ENCODE data around the gene S1PR3. TPM values are rescaled to one million over a fixed set of nuclear protein-coding genes. Genes with fewer than 3 reads are reported as not detected.
A peak's percentile ranks its signal among the peaks of the same experiment; 100 is the strongest.

S1PR3 gene
- total RNA-seq, 1 experiment from 2014 or later = 42.9 TPM

DNA sequence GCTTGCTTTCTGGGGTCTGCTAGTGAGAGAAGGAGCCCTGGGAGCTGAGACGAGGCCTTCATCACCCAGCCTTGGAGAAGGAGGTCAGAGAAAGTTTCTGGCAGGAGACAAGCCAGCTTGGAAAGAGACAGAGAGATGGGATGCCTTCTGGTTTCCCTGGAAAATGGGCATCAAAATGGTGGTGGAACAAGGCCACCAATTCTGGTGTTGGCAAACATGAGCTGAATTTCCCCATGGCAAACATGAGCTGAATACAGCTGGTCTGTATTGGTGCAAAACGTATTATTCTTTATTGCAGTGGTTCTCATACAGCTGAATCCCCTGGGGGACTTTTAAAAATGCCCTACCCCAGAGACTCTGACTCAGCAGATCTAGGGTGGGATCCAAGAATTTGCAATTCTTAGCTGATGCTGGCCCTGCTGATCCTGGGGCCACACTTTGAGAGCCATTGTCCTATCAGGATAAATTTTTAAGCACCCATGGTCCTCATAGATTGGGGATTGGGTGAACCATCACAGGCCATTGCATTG lies 39.1 kb upstream of the S1PR3 start:
- no peak overlapping the region for H3K4me3 ChIP-seq (ENCODE audit: low read depth, low read length, poor library complexity, severe bottlenecking)
- no peaks in the 10 kb centered on the region for H3K36me3 ChIP-seq (ENCODE audit: insufficient read depth, low read length, poor library complexity, severe bottlenecking)
- ChIA-PET CTCF (no interaction called here), POLR2A (ENCODE audit: low non-redundant PET) (no interaction called here)
- H3K9me3 ChIP-seq (ENCODE audit: low read depth, low read length, poor library complexity, severe bottlenecking) = no peaks in the 10 kb centered on the region
- no peaks in the 10 kb centered on the region for H3K27me3 ChIP-seq (replicated peaks; ENCODE audit: insufficient read depth, low read depth, low read length, poor library complexity)
- no TSS peak for BruUV-seq (replicated peaks)
- TF ChIP-seq EZH2 (IDR thresholded peaks at IDR 0.05; ENCODE audit: borderline replicate concordance, low read depth, low read length, poor library complexity, severe bottlenecking) = no peak
- TF ChIP-seq CTCF (conservative IDR thresholded peaks at IDR 0.05; ENCODE audit: low read depth, low read length) = no peak
- intact Hi-C loops (cut with micrococcal nuclease; ENCODE audit: unreplicated experiment) = no loop called here
- H3K27ac ChIP-seq (ENCODE audit: low read depth, low read length, poor library complexity, severe bottlenecking) = no peak overlapping the region
- H3K4me1 ChIP-seq (ENCODE audit: insufficient read depth, low read length, poor library complexity, severe bottlenecking) = peaks cover 59% of the 10 kb centered on the region
- peak; percentile 49 for DNase-seq (ENCODE audit: low spot score)

DNA sequence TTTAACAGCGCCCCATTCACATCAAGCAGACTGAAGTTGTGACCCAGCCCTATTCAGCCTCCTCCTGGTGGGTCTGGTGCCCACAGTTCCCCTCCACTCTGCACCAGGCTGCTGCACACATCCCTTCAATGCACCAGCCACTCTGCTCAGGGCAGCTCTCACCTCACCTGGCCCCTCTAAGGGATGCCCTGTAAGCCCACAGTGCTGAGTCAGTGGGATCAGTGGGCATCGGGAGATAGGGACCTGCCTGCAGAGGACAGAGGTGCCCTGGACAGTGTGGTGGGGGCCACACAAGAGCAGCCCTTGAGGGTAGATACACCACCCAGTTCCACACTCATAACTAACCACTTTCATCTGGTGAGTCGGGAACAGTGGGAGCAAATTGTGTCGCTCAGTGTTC lies 38.3 kb upstream of the S1PR3 start:
- Histone ChIP-seq H3K36me3 (ENCODE audit: insufficient read depth, low read length, poor library complexity, severe bottlenecking) (no peaks in the 10 kb centered on the region), H3K27ac (ENCODE audit: low read depth, low read length, poor library complexity, severe bottlenecking) (no peak overlapping the region), H3K27me3 (replicated peaks; ENCODE audit: insufficient read depth, low read depth, low read length, poor library complexity) (no peaks in the 10 kb centered on the region), H3K9me3 (ENCODE audit: low read depth, low read length, poor library complexity, severe bottlenecking) (no peaks in the 10 kb centered on the region), H3K4me3 (ENCODE audit: low read depth, low read length, poor library complexity, severe bottlenecking) (no peak overlapping the region), H3K4me1 (ENCODE audit: insufficient read depth, low read length, poor library complexity, severe bottlenecking) (peaks cover 59% of the 10 kb centered on the region)
- DNase-seq (ENCODE audit: low spot score) = no peak
- intact Hi-C loops (cut with micrococcal nuclease; ENCODE audit: unreplicated experiment) = no loop called here
- ChIA-PET POLR2A (ENCODE audit: low non-redundant PET) (no interaction called here), CTCF (no interaction called here)
- BruUV-seq (replicated peaks) = no TSS peak
- no peak for TF ChIP-seq CTCF (conservative IDR thresholded peaks at IDR 0.05; ENCODE audit: low read depth, low read length)

GRCh38 chr9:88953381-88954029 lies 37.8 kb upstream of the S1PR3 start:
- peak overlapping the region; percentile 47 for H3K27ac ChIP-seq (ENCODE audit: low read depth, low read length, poor library complexity, severe bottlenecking)
- ChIA-PET POLR2A (ENCODE audit: low non-redundant PET) (no interaction called here), CTCF (no interaction called here)
- no peaks in the 10 kb centered on the region for H3K27me3 ChIP-seq (replicated peaks; ENCODE audit: insufficient read depth, low read depth, low read length, poor library complexity)
- intact Hi-C loops (cut with micrococcal nuclease; ENCODE audit: unreplicated experiment) = no loop called here
- BruUV-seq (replicated peaks) = no TSS peak
- H3K36me3 ChIP-seq (ENCODE audit: insufficient read depth, low read length, poor library complexity, severe bottlenecking) = no peaks in the 10 kb centered on the region
- DNase-seq (ENCODE audit: low spot score) = peak; percentile 46
- H3K4me3 ChIP-seq (ENCODE audit: low read depth, low read length, poor library complexity, severe bottlenecking) = no peak overlapping the region
- peaks cover 59% of the 10 kb centered on the region for H3K4me1 ChIP-seq (ENCODE audit: insufficient read depth, low read length, poor library complexity, severe bottlenecking)
- H3K9me3 ChIP-seq (ENCODE audit: low read depth, low read length, poor library complexity, severe bottlenecking) = no peaks in the 10 kb centered on the region
- no peak for TF ChIP-seq CTCF (conservative IDR thresholded peaks at IDR 0.05; ENCODE audit: low read depth, low read length)
- TF ChIP-seq EZH2 (IDR thresholded peaks at IDR 0.05; ENCODE audit: borderline replicate concordance, low read depth, low read length, poor library complexity, severe bottlenecking) = no peak
